ENCODE data around the gene PDCD1. TPM values are rescaled to one million over a fixed set of nuclear protein-coding genes. Genes with fewer than 3 reads are reported as not detected.
A peak's percentile ranks its signal among the peaks of the same experiment; 100 is the strongest.

Gene PDCD1
- total RNA-seq, 2 experiments from 2014 or later, result 19.4 to 20.3 TPM

DNA sequence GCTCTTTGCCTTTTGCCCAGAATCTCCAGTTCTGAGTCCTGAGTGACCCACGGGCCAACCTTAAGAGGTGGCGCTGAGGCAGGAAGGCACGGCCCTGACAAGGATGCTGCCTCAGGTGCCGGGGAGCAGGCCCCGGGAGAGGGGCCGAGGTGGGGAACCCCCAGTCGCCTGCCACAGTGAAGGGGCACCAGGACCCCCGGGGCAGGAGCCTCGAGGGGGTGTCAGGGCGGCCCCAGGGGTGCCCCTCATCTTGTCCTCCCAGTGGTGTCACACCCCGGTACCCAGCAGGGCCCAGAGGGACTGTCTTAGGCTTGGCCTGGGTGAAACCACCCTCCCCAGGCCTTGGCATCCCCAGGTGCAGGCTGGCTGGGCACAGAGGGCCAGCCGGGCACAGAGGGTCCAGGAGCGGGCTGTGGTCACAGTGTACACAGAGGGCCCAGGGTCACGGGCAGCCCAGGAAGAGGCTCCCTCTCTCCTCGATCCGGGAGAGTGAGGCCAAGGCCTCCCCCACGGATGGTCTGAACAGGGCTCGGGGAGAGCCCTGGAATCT lies 1.0 kb downstream of the PDCD1 start:
- Mint-ChIP-seq H3K36me3 (ENCODE audit: low read depth) (peaks cover 3% of the 10 kb centered on the region), H3K4me3 (peak overlapping the region; percentile 82), H3K27me3 (peaks cover 5% of the 10 kb centered on the region), H3K27ac (peak overlapping the region; percentile 78), H3K4me1 (ENCODE audit: low read depth) (peaks cover 44% of the 10 kb centered on the region), H3K9me3 (no peaks in the 10 kb centered on the region)
- intact Hi-C loops (cut with micrococcal nuclease), result no loop called here
- no peak for TF ChIP-seq CTCF (IDR thresholded peaks at IDR 0.05)
- ChIA-PET CTCF (interaction anchor here (1.2 kb wide), 1 partner anchor 170 kb away, joined by 4 read pairs; the partner anchor contains the start of gene DTYMK), POLR2A (interaction anchor here (1.0 to 1.3 kb wide), 2 partner anchors 12 to 132 kb away, joined by 3 read pairs; no protein-coding TSS in a partner anchor)
- DNase-seq, result peak; percentile 1
- ATAC-seq, result no peak

DNA sequence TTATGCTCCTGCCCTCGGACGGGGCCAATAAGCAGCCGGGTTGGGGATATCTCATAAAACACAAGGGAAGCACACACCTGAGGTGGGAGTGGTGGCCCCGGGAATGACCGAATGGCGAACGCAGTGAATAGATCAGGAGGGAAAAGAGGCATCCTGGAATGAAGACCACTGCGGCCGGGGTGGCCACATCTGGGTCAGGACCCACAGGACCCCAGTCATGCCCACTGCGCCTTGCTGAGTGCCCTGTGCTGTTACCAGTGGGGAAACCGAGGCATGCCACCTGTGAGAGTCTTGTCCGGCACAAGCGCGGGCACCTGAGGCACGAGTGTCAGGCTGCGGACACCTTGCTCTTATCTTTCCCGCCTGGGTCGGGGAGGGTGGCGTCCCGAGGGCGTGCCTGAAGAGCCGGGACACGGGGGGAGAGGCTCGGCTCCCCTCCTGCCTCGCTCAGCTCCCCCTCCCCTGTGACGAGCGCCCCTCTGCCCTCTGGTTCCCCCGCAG lies 1.6 kb downstream of the PDCD1 start:
- Mint-ChIP-seq H3K27ac (peak overlapping the region; percentile 25), H3K4me3 (peak overlapping the region; percentile 82), H3K36me3 (ENCODE audit: low read depth) (peaks cover 3% of the 10 kb centered on the region), H3K9me3 (no peaks in the 10 kb centered on the region), H3K27me3 (peaks cover 5% of the 10 kb centered on the region), H3K4me1 (ENCODE audit: low read depth) (peaks cover 40% of the 10 kb centered on the region)
- DNase-seq, result peak; percentile 1
- POLR2A ChIA-PET, result interaction anchor here (0.6 to 1.0 kb wide), 2 partner anchors 25 to 117 kb away, joined by 3 read pairs; no protein-coding TSS in a partner anchor
- intact Hi-C loops (cut with micrococcal nuclease), result no loop called here
- CTCF ChIA-PET, result no interaction called here
- no peak for ATAC-seq
- TF ChIP-seq CTCF (IDR thresholded peaks at IDR 0.05), result no peak

DNA sequence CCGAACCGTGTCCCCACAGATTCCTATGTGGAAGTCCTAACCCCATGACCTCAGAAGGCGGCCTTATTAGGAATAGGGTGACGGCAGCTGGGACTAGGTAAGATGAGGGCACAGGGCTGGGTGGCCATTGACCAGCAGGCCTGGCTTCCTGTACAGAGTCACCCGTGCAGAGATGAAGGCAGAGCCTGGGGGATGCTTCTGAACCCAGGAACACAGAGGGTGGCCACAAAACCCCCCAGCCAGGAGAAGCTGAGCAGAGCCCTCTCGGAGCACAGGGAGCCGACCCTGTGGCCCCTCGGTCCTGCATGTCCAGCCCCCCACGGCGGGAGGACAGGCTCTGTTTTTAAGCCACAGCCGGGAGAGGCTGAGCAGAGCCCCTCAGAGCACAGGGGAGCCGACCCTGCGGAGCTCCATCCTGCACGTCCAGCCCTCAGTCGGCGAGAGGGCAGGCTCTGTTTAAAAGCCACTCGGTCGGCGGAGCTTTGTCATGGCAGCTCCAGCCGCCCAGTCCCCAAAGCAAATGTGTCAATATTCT lies 2.7 kb downstream of the PDCD1 start:
- peak overlapping the region; percentile 82 for H3K4me3 Mint-ChIP-seq
- no peak overlapping the region for H3K27ac Mint-ChIP-seq
- H3K4me1 Mint-ChIP-seq (ENCODE audit: low read depth), result peaks cover 29% of the 10 kb centered on the region
- ChIA-PET POLR2A (no interaction called here), CTCF (no interaction called here)
- intact Hi-C loops (cut with micrococcal nuclease), result no loop called here
- H3K36me3 Mint-ChIP-seq (ENCODE audit: low read depth), result peaks cover 2% of the 10 kb centered on the region
- DNase-seq (no peak), ATAC-seq (no peak)
- no peaks in the 10 kb centered on the region for H3K9me3 Mint-ChIP-seq
- H3K27me3 Mint-ChIP-seq, result no peaks in the 10 kb centered on the region
- no peak for TF ChIP-seq CTCF (IDR thresholded peaks at IDR 0.05)

DNA sequence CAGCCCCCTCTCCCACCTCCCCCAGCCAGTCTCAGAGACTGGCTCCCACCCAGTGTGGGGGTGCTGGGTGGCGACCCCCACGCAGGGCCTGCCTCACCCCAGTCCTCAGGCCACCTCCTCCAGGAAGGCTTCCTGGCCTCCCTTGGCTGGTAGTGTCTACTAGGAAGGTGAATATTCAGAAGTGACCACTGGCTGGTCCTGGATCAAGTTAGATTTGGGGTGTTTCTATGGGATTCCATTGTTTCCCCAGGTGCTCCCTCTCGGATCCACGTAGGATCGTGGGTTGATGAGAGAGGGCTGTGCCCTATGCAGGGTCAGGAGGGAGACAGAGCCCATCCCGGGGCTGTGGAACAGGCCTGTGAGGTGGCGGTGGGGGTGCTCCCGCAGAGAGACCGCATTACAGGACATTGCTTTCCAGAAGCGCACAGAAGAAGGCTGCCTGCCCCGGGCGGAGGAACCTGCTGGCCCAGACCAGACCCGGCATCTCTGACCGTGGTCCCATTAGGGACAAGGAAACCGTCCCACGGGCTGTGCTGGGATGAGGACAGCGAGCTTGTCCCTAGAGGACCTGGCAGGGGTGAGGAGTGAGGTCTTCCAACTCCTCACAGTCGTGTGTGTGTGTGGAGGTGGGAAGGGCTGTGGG lies 3.3 kb downstream of the PDCD1 start:
- Mint-ChIP-seq H3K36me3 (ENCODE audit: low read depth) (peaks cover 2% of the 10 kb centered on the region), H3K4me3 (peak overlapping the region; percentile 82), H3K9me3 (no peaks in the 10 kb centered on the region), H3K4me1 (ENCODE audit: low read depth) (peaks cover 23% of the 10 kb centered on the region), H3K27me3 (no peaks in the 10 kb centered on the region), H3K27ac (no peak overlapping the region)
- intact Hi-C loops (cut with micrococcal nuclease), result no loop called here
- ChIA-PET CTCF (no interaction called here), POLR2A (interaction anchor here (1.0 kb wide), 1 partner anchor 8 kb away, joined by 3 read pairs; no protein-coding TSS in a partner anchor)
- TF ChIP-seq CTCF (IDR thresholded peaks at IDR 0.05), result no peak
- no peak for ATAC-seq
- peak; percentile 1 for DNase-seq

Measured in activated CD8-positive, alpha-beta T cell treated with anti-CD3 and anti-CD28 coated beads for 36 hours (primary cell).